Brain microvascular endothelial cell (primary cell): ENCODE measurements around the gene ANKLE1.

Source experiments
- DNase-seq: peaks from one replicate; pipeline ENCODE4 v3.0.0-alpha.2; 2020
- H3K27ac ChIP-seq: fragments of 250-450 bp; sonication (Bioruptor Pico); 2 replicates; pipeline ENCODE4 v1.5.1; 2020; ENCODE audit warnings: mild to moderate bottlenecking, moderate library complexity
- H3K27me3 ChIP-seq: fragments of 250-450 bp; sonication (Bioruptor Pico); replicated peaks from 2 replicates; pipeline ENCODE4 v1.5.1; 2020; ENCODE audit warnings: mild to moderate bottlenecking
- H3K36me3 ChIP-seq: fragments of 250-450 bp; sonication (Bioruptor Pico); replicated peaks from 2 replicates; pipeline ENCODE4 v1.5.1; 2020; ENCODE audit warnings: mild to moderate bottlenecking
- H3K4me3 ChIP-seq: 2 replicates; pipeline ENCODE4 v1.5.1; 2011; ENCODE audit warnings: low read depth, mild to moderate bottlenecking, control low read depth, low read length, moderate library complexity
- CTCF ChIP-seq: IDR thresholded peaks from 2 replicates; pipeline ENCODE4 v1.5.1; 2011; ENCODE audit warnings: low read depth, mild to moderate bottlenecking, moderate library complexity, low read length, control low read depth, inconsistent platforms; ENCODE audit errors: missing control alignments
- in situ Hi-C: cut with HindIII; loops from 2 replicates; pipeline ENCODE4 v1.10.0; 2017; ENCODE audit warnings: low sequenced_read_pairs, low pct_ligation_motif_present

Gene ANKLE1

GRCh38 chr19:17259118-17259780 lies 22.5 kb upstream of the ANKLE1 start:
- Histone ChIP-seq H3K36me3 (no peaks in the 10 kb centered on the region), H3K27me3 (no peaks in the 10 kb centered on the region), H3K4me3 (no peak overlapping the region), H3K27ac (no peak overlapping the region)
- in situ Hi-C loops, result no loop called here
- no peak for TF ChIP-seq CTCF
- no peak for DNase-seq

GRCh38 chr19:17259934-17260333 lies 21.8 kb upstream of the ANKLE1 start:
- in situ Hi-C loops, result no loop called here
- Histone ChIP-seq H3K27me3 (no peaks in the 10 kb centered on the region), H3K27ac (no peak overlapping the region), H3K4me3 (no peak overlapping the region), H3K36me3 (no peaks in the 10 kb centered on the region)
- no peak for DNase-seq
- no peak for TF ChIP-seq CTCF

- Histone ChIP-seq H3K27ac (no peak overlapping the region), H3K27me3 (no peaks in the 10 kb centered on the region), H3K36me3 (no peaks in the 10 kb centered on the region), H3K4me3 (no peak overlapping the region)
- peak; percentile 48 for DNase-seq
- in situ Hi-C loops, result no loop called here
- peak; percentile 94 for TF ChIP-seq CTCF
These were observed 20.8 kb upstream of the ANKLE1 start for GRCh38 chr19:17260842-17261325.

GRCh38 chr19:17262557-17262956 lies 19.1 kb upstream of the ANKLE1 start:
- no peak for DNase-seq
- H3K36me3 ChIP-seq, result no peaks in the 10 kb centered on the region
- in situ Hi-C loops, result no loop called here
- H3K27me3 ChIP-seq, result no peaks in the 10 kb centered on the region
- no peak overlapping the region for H3K4me3 ChIP-seq
- H3K27ac ChIP-seq, result no peak overlapping the region
- TF ChIP-seq CTCF, result no peak

- TF ChIP-seq CTCF, result no peak
- in situ Hi-C loops, result no loop called here
- no peak for DNase-seq
- H3K4me3 ChIP-seq, result no peak overlapping the region
- H3K27ac ChIP-seq, result no peak overlapping the region
- H3K36me3 ChIP-seq, result peaks cover 4% of the 10 kb centered on the region
- H3K27me3 ChIP-seq, result no peaks in the 10 kb centered on the region
These were observed 17.7 kb upstream of the ANKLE1 start for GRCh38 chr19:17263712-17264640.
